ENCODE results near the gene MAPRE2.

Gene MAPRE2

DNA sequence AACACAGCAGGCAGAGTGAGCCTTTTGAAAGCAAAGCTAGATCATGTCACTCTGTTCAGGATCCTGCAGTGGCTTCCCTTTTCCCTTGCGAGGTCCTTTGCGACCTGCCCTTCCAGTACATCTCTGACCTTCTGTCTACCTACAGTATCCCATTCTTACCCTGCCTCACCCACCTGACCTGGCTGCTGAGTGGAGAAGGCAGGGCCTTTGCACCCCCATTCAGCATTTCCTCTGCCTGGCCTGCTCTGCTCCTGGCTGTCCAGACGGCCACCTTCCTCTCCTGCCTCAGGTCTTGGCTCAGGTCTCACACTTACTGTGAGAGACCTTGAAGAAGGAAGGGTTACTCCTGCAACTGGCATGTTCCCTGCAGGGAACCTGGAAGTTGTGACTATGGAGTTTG, 77.4 kb downstream of the MAPRE2 start:
- no peak overlapping the region for H2AFZ ChIP-seq (ENCODE audit: low read length)
- H2AK5ac ChIP-seq (ENCODE audit: low read depth, low read length) = no peak overlapping the region
- no peak overlapping the region for H3K14ac ChIP-seq (ENCODE audit: low read length)
- H2BK15ac ChIP-seq (ENCODE audit: low read length) = no peak overlapping the region
- H3K9ac ChIP-seq (ENCODE audit: low read depth, low read length, poor library complexity) = no peak overlapping the region
- no peak for DNase-seq (ENCODE audit: low spot score)
- peaks cover 0 to 15% of the 10 kb centered on the region in 2 donors for H3K4me1 ChIP-seq (ENCODE audit: control insufficient read depth in 2 of 2, insufficient read depth in 1 of 2, low read depth in 1 of 2, low read length in 2 of 2)
- no CpG with 5 or more reads among the region's 3 CpGs for WGBS, 2 donors (ENCODE audit: extremely low coverage in 2 of 2, insufficient read length in 2 of 2, insufficient replicate concordance in 1 of 2)
- H4K91ac ChIP-seq (ENCODE audit: low read depth, low read length, poor library complexity) = no peak overlapping the region
- no peaks in the 10 kb centered on the region for H3K79me1 ChIP-seq (ENCODE audit: low read depth, low read length)
- no peak overlapping the region for H3K4ac ChIP-seq (ENCODE audit: low read length)
- H3K18ac ChIP-seq (ENCODE audit: low read length) = peak overlapping the region; percentile 13
- H3K36me3 ChIP-seq (replicated peaks in 1 of 2; ENCODE audit: control insufficient read depth in 2 of 2, insufficient read depth in 2 of 2, low read length in 2 of 2) = no peaks in the 10 kb centered on the region
- H4K8ac ChIP-seq (ENCODE audit: low read depth, low read length) = no peak overlapping the region
- H3K27ac ChIP-seq (replicated peaks; ENCODE audit: low read length) = no peak overlapping the region
- H2BK12ac ChIP-seq (ENCODE audit: low read length) = no peak overlapping the region
- no peak overlapping the region for H2BK5ac ChIP-seq (ENCODE audit: low read length)
- no peak overlapping the region for H3K23ac ChIP-seq (ENCODE audit: low read depth, low read length, poor library complexity)
- no peak overlapping the region for H2BK120ac ChIP-seq (ENCODE audit: low read depth, low read length)
- H3K27me3 ChIP-seq (ENCODE audit: control insufficient read depth in 3 of 3, insufficient read depth in 3 of 3, low read depth in 1 of 3, low read length in 3 of 3) = no peaks in the 10 kb centered on the region
- H3K4me2 ChIP-seq (ENCODE audit: insufficient read depth, low read length, poor library complexity, severe bottlenecking) = no peak overlapping the region
- no peaks in the 10 kb centered on the region for H3K9me3 ChIP-seq (replicated peaks in 1 of 2; ENCODE audit: control insufficient read depth in 2 of 2, insufficient read depth in 1 of 2, low read depth in 1 of 2, low read length in 2 of 2)
- no peak overlapping the region for H3K4me3 ChIP-seq (ENCODE audit: low read length in 2 of 2)

GRCh38 chr18:35121038-35121437, 79.8 kb downstream of the MAPRE2 start:
- Histone ChIP-seq H3K23ac (ENCODE audit: low read depth, low read length, poor library complexity) (no peak overlapping the region), H3K4me2 (ENCODE audit: insufficient read depth, low read length, poor library complexity, severe bottlenecking) (no peak overlapping the region), H3K14ac (ENCODE audit: low read length) (no peak overlapping the region), H2AFZ (ENCODE audit: low read length) (no peak overlapping the region), H3K9me3 (replicated peaks in 1 of 2; ENCODE audit: control insufficient read depth in 2 of 2, insufficient read depth in 1 of 2, low read depth in 1 of 2, low read length in 2 of 2) (no peaks in the 10 kb centered on the region), H2BK5ac (ENCODE audit: low read length) (no peak overlapping the region), H2BK120ac (ENCODE audit: low read depth, low read length) (no peak overlapping the region), H2AK5ac (ENCODE audit: low read depth, low read length) (no peak overlapping the region), H3K9ac (ENCODE audit: low read depth, low read length, poor library complexity) (no peak overlapping the region), H3K4me1 (ENCODE audit: control insufficient read depth in 2 of 2, insufficient read depth in 1 of 2, low read depth in 1 of 2, low read length in 2 of 2) (peaks cover 0 to 15% of the 10 kb centered on the region in 2 donors), H3K4me3 (ENCODE audit: low read length in 2 of 2) (no peak overlapping the region), H2BK15ac (ENCODE audit: low read length) (no peak overlapping the region), H3K27me3 (ENCODE audit: control insufficient read depth in 3 of 3, insufficient read depth in 3 of 3, low read depth in 1 of 3, low read length in 3 of 3) (no peaks in the 10 kb centered on the region), H4K8ac (ENCODE audit: low read depth, low read length) (no peak overlapping the region), H4K91ac (ENCODE audit: low read depth, low read length, poor library complexity) (no peak overlapping the region), H3K4ac (ENCODE audit: low read length) (no peak overlapping the region), H3K18ac (ENCODE audit: low read length) (no peak overlapping the region), H3K27ac (replicated peaks; ENCODE audit: low read length) (no peak overlapping the region), H2BK12ac (ENCODE audit: low read length) (no peak overlapping the region), H3K79me1 (ENCODE audit: low read depth, low read length) (peaks cover 2% of the 10 kb centered on the region), H3K36me3 (replicated peaks in 1 of 2; ENCODE audit: control insufficient read depth in 2 of 2, insufficient read depth in 2 of 2, low read length in 2 of 2) (peaks cover 0 to 2% of the 10 kb centered on the region in 2 donors)
- DNase-seq (ENCODE audit: low spot score) = no peak
- no CpG with 5 or more reads among the region's 3 CpGs for WGBS, 2 donors (ENCODE audit: extremely low coverage in 2 of 2, insufficient read length in 2 of 2, insufficient replicate concordance in 1 of 2)

DNA sequence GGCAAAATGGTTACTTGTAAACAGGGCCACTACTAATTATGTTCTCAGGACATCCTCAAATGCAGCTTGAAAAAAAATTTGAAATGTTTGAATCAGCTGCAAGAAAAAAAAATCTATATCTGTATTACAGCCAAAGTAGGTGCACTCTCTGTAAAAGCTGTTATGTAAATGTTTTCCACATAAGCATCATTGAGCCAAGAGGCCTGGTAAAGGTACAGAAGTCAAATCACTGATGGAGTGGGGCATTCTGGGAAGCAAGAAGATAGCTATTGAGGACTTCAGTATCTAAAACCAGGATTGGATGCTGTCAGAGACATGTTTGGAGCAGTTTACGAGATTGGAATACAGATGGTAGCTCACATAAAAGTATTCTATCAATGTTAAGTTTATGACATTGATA, 80.3 kb downstream of the MAPRE2 start:
- Histone ChIP-seq H2BK12ac (ENCODE audit: low read length) (no peak overlapping the region), H3K27me3 (ENCODE audit: control insufficient read depth in 3 of 3, insufficient read depth in 3 of 3, low read depth in 1 of 3, low read length in 3 of 3) (no peaks in the 10 kb centered on the region), H3K4me2 (ENCODE audit: insufficient read depth, low read length, poor library complexity, severe bottlenecking) (no peak overlapping the region), H2BK5ac (ENCODE audit: low read length) (no peak overlapping the region), H3K9me3 (replicated peaks in 1 of 2; ENCODE audit: control insufficient read depth in 2 of 2, insufficient read depth in 1 of 2, low read depth in 1 of 2, low read length in 2 of 2) (no peaks in the 10 kb centered on the region), H2AK5ac (ENCODE audit: low read depth, low read length) (no peak overlapping the region), H3K4me3 (ENCODE audit: low read length in 2 of 2) (no peak overlapping the region), H3K18ac (ENCODE audit: low read length) (no peak overlapping the region), H3K9ac (ENCODE audit: low read depth, low read length, poor library complexity) (no peak overlapping the region), H3K27ac (replicated peaks; ENCODE audit: low read length) (no peak overlapping the region), H4K8ac (ENCODE audit: low read depth, low read length) (no peak overlapping the region), H3K36me3 (replicated peaks in 1 of 2; ENCODE audit: control insufficient read depth in 2 of 2, insufficient read depth in 2 of 2, low read length in 2 of 2) (peaks cover 0 to 2% of the 10 kb centered on the region in 2 donors), H4K91ac (ENCODE audit: low read depth, low read length, poor library complexity) (no peak overlapping the region), H2AFZ (ENCODE audit: low read length) (no peak overlapping the region), H3K79me1 (ENCODE audit: low read depth, low read length) (peaks cover 2% of the 10 kb centered on the region), H3K4me1 (ENCODE audit: control insufficient read depth in 2 of 2, insufficient read depth in 1 of 2, low read depth in 1 of 2, low read length in 2 of 2) (peaks cover 0 to 15% of the 10 kb centered on the region in 2 donors), H3K14ac (ENCODE audit: low read length) (no peak overlapping the region), H2BK15ac (ENCODE audit: low read length) (no peak overlapping the region), H3K4ac (ENCODE audit: low read length) (no peak overlapping the region), H3K23ac (ENCODE audit: low read depth, low read length, poor library complexity) (no peak overlapping the region), H2BK120ac (ENCODE audit: low read depth, low read length) (no peak overlapping the region)
- WGBS, 2 donors (ENCODE audit: extremely low coverage in 2 of 2, insufficient read length in 2 of 2, insufficient replicate concordance in 1 of 2) = no CpG with 5 or more reads among the region's 1 CpG
- no peak for DNase-seq (ENCODE audit: low spot score)

GRCh38 chr18:35122586-35123224, 81.5 kb downstream of the MAPRE2 start:
- Histone ChIP-seq H2BK5ac (ENCODE audit: low read length) (no peak overlapping the region), H3K9me3 (replicated peaks in 1 of 2; ENCODE audit: control insufficient read depth in 2 of 2, insufficient read depth in 1 of 2, low read depth in 1 of 2, low read length in 2 of 2) (no peaks in the 10 kb centered on the region), H2AK5ac (ENCODE audit: low read depth, low read length) (no peak overlapping the region), H2BK15ac (ENCODE audit: low read length) (no peak overlapping the region), H3K9ac (ENCODE audit: low read depth, low read length, poor library complexity) (no peak overlapping the region), H4K8ac (ENCODE audit: low read depth, low read length) (no peak overlapping the region), H3K4me3 (ENCODE audit: low read length in 2 of 2) (no peak overlapping the region), H3K18ac (ENCODE audit: low read length) (peak overlapping the region; percentile 79), H3K27me3 (ENCODE audit: control insufficient read depth in 3 of 3, insufficient read depth in 3 of 3, low read depth in 1 of 3, low read length in 3 of 3) (no peaks in the 10 kb centered on the region), H2BK12ac (ENCODE audit: low read length) (no peak overlapping the region), H3K14ac (ENCODE audit: low read length) (no peak overlapping the region), H3K4ac (ENCODE audit: low read length) (no peak overlapping the region), H2AFZ (ENCODE audit: low read length) (no peak overlapping the region), H3K79me1 (ENCODE audit: low read depth, low read length) (peaks cover 2% of the 10 kb centered on the region), H4K91ac (ENCODE audit: low read depth, low read length, poor library complexity) (no peak overlapping the region), H2BK120ac (ENCODE audit: low read depth, low read length) (no peak overlapping the region), H3K4me2 (ENCODE audit: insufficient read depth, low read length, poor library complexity, severe bottlenecking) (no peak overlapping the region), H3K36me3 (replicated peaks in 1 of 2; ENCODE audit: control insufficient read depth in 2 of 2, insufficient read depth in 2 of 2, low read length in 2 of 2) (peaks cover 7 to 11% of the 10 kb centered on the region in 2 donors), H3K23ac (ENCODE audit: low read depth, low read length, poor library complexity) (no peak overlapping the region), H3K4me1 (ENCODE audit: control insufficient read depth in 2 of 2, insufficient read depth in 1 of 2, low read depth in 1 of 2, low read length in 2 of 2) (peaks cover 0 to 13% of the 10 kb centered on the region in 2 donors), H3K27ac (replicated peaks; ENCODE audit: low read length) (no peak overlapping the region)
- no peak for DNase-seq (ENCODE audit: low spot score)
- WGBS, 2 donors (ENCODE audit: extremely low coverage in 2 of 2, insufficient read length in 2 of 2, insufficient replicate concordance in 1 of 2) = no CpG with 5 or more reads among the region's 15 CpGs
